OCI-LY7 (cell line): Measurements from ENCODE around the gene HRH1. TPM values are rescaled to one million over a fixed set of nuclear protein-coding genes. Genes with fewer than 3 reads are reported as not detected.

ENCODE experiments used
- BruUV-seq: library from RNA; stranded (reverse); fragments of 400-500 nt; replicated peaks from 2 replicates; lab custom pipeline; 2021; lab: Mats Ljungman, UMichigan
- CTCF ChIA-PET: fragments of 300-600 bp; sonication (Branson Sonifier 250); formaldehyde crosslinking; loops from one replicate; lab custom pipeline; 2022; ENCODE audit warnings: antibody characterized with exemption; ENCODE audit not compliant: unreplicated experiment; lab: Charles Lee
- POLR2A ChIA-PET: fragments of 300-600 bp; sonication (Branson Sonifier 250); formaldehyde crosslinking; loops from one replicate; lab custom pipeline; 2022; ENCODE audit warnings: antibody characterized with exemption; lab: Charles Lee
- DNase-seq: peaks from one replicate; pipeline ENCODE4 v3.0.0-alpha.2; 2015; ENCODE audit warnings: low spot score
- H2AFZ ChIP-seq: fragments of 200-600 bp; sonication (generic), shearing (Covaris generic); 2 replicates; pipeline ENCODE4 v1.6.1; 2014; ENCODE audit warnings: mild to moderate bottlenecking, antibody characterized with exemption, low read length, moderate library complexity
- H3K27ac ChIP-seq: fragments of 200-600 bp; sonication (generic); 2 replicates; pipeline ENCODE4 v1.5.1; 2014; ENCODE audit warnings: mixed run types, low read depth, mild to moderate bottlenecking, moderate library complexity, low read length, inconsistent platforms; ENCODE audit not compliant: poor library complexity, severe bottlenecking
- H3K36me3 ChIP-seq: fragments of 200-600 bp; sonication (generic); 2 replicates; pipeline ENCODE4 v1.6.1; 2014; ENCODE audit warnings: mild to moderate bottlenecking, antibody characterized with exemption, low read length, moderate library complexity, mixed read lengths; ENCODE audit not compliant: insufficient read depth
- H3K4me1 ChIP-seq: fragments of 200-600 bp; sonication (generic); 2 replicates; pipeline ENCODE4 v1.5.1; 2014; ENCODE audit warnings: mild to moderate bottlenecking, low read length; ENCODE audit not compliant: insufficient read depth, poor library complexity, severe bottlenecking
- H3K4me2 ChIP-seq: fragments of 200-600 bp; sonication (generic); 2 replicates; pipeline ENCODE4 v1.6.1; 2014; ENCODE audit warnings: mild to moderate bottlenecking, low read length
- H3K4me3 ChIP-seq: fragments of 200-600 bp; sonication (generic); 2 replicates; pipeline ENCODE4 v1.5.1; 2014; ENCODE audit warnings: mild to moderate bottlenecking, low read depth, low read length; ENCODE audit not compliant: poor library complexity, severe bottlenecking
- H3K79me2 ChIP-seq: fragments of 200-600 bp; sonication (generic); 2 replicates; pipeline ENCODE4 v1.6.1; 2016; ENCODE audit warnings: low read depth, mild to moderate bottlenecking, low read length, moderate library complexity, mixed read lengths; ENCODE audit not compliant: insufficient read depth
- H3K9me2 ChIP-seq: fragments of 200-600 bp; sonication (generic); 2 replicates; pipeline ENCODE4 v1.6.1; 2016; ENCODE audit warnings: mild to moderate bottlenecking, low read length, mixed read lengths; ENCODE audit not compliant: insufficient read depth
- H3K9me3 ChIP-seq: fragments of 200-600 bp; sonication (generic); 2 replicates; pipeline ENCODE4 v1.6.1; 2014; ENCODE audit warnings: mild to moderate bottlenecking, mixed run types, low read length, mixed read lengths
- H4K20me1 ChIP-seq: fragments of 200-600 bp; sonication (generic); 2 replicates; pipeline ENCODE4 v1.6.1; 2014; ENCODE audit warnings: mild to moderate bottlenecking, antibody characterized with exemption, low read length, moderate library complexity, mixed read lengths; ENCODE audit not compliant: insufficient read depth
- CTCF ChIP-seq: fragments of 200-600 bp; sonication (generic); conservative IDR thresholded peaks from 2 replicates; pipeline ENCODE4 v1.5.1; 2014; ENCODE audit warnings: mild to moderate bottlenecking, antibody characterized with exemption, low read length, moderate library complexity, mixed read lengths
- EZH2phosphoT487 ChIP-seq: fragments of 200-600 bp; sonication (generic); IDR thresholded peaks from 2 replicates; pipeline ENCODE4 v1.6.1; 2018; ENCODE audit warnings: low read depth, borderline replicate concordance, mild to moderate bottlenecking, mixed run types, antibody characterized with exemption, low read length, moderate library complexity, mixed read lengths
- intact Hi-C: fragments of 100-400 bp; cut with micrococcal nuclease; formaldehyde crosslinking; loops from one replicate; pipeline ENCODE4 v1.10.0; 2022; ENCODE audit not compliant: unreplicated experiment
- total RNA-seq, 2 experiments: library from RNA; depleted of rRNA in 1 of 2; stranded (reverse); fragments of >200 nt in 1 of 2; shearing (Covaris generic) in 1 of 2; gene quantifications; 2 replicates each; pipeline ENCODE4 v1.2.3, GENCODE V29; 2014 to 2022

Gene HRH1
- total RNA-seq, 2 experiments from 2014 or later: not detected

- Histone ChIP-seq H3K4me1 (no peaks in the 10 kb centered on the region), H3K36me3 (no peaks in the 10 kb centered on the region), H2AFZ (no peak overlapping the region), H3K27ac (no peak overlapping the region), H3K9me3 (no peaks in the 10 kb centered on the region), H4K20me1 (no peaks in the 10 kb centered on the region), H3K4me3 (no peak overlapping the region), H3K79me2 (no peaks in the 10 kb centered on the region), H3K4me2 (no peak overlapping the region), H3K9me2 (no peaks in the 10 kb centered on the region)
- no peak for TF ChIP-seq EZH2phosphoT487
- no peak for TF ChIP-seq CTCF
- intact Hi-C loops: no loop called here
- DNase-seq: no peak
- POLR2A ChIA-PET: no interaction called here
- CTCF ChIA-PET: no interaction called here
- BruUV-seq: no TSS peak
Observed at GRCh38 chr3:11224870-11225229, 70.6 kb downstream of the HRH1 start.

GRCh38 chr3:11226042-11226370 lies 71.7 kb downstream of the HRH1 start:
- TF ChIP-seq CTCF: no peak
- TF ChIP-seq EZH2phosphoT487: no peak
- BruUV-seq: no TSS peak
- H3K4me3 ChIP-seq: no peak overlapping the region

GRCh38 chr3:11228041-11228440 lies 73.7 kb downstream of the HRH1 start:
- ChIA-PET POLR2A (no interaction called here), CTCF (no interaction called here)
- Histone ChIP-seq H2AFZ (no peak overlapping the region), H3K4me3 (no peak overlapping the region), H3K4me2 (no peak overlapping the region), H3K9me3 (no peaks in the 10 kb centered on the region), H3K27ac (no peak overlapping the region), H3K4me1 (no peaks in the 10 kb centered on the region), H4K20me1 (no peaks in the 10 kb centered on the region), H3K36me3 (no peaks in the 10 kb centered on the region), H3K79me2 (no peaks in the 10 kb centered on the region), H3K9me2 (no peaks in the 10 kb centered on the region)
- no peak for DNase-seq
- no peak for TF ChIP-seq CTCF
- no peak for TF ChIP-seq EZH2phosphoT487
- intact Hi-C loops: no loop called here
- no TSS peak for BruUV-seq

More at GRCh38 chr3:11226042-11226370, 71.7 kb downstream of the HRH1 start:
- no peak for DNase-seq
- no peaks in the 10 kb centered on the region for H3K79me2 ChIP-seq
- no peaks in the 10 kb centered on the region for H3K36me3 ChIP-seq
- POLR2A ChIA-PET: interaction anchor here (0.5 to 0.6 kb wide), 4 partner anchors 42 to 769 kb away, joined by 3 to 4 read pairs (median 3); no protein-coding TSS in a partner anchor
- H3K9me3 ChIP-seq: no peaks in the 10 kb centered on the region
- H3K9me2 ChIP-seq: no peaks in the 10 kb centered on the region
- CTCF ChIA-PET: interaction anchor here (0.5 kb wide), 1 partner anchor 101 kb away, joined by 3 read pairs; no protein-coding TSS in a partner anchor
- H3K4me2 ChIP-seq: no peak overlapping the region; the same call in 1 of the 2 replicates
- no peaks in the 10 kb centered on the region for H4K20me1 ChIP-seq
- H3K4me1 ChIP-seq: no peaks in the 10 kb centered on the region
- H2AFZ ChIP-seq: no peak overlapping the region
- intact Hi-C loops: no loop called here
- H3K27ac ChIP-seq: no peak overlapping the region
